ENCODE measurements around the gene SETD4.

- TF ChIP-seq POLR2A (IDR thresholded peaks at IDR 0.05), result no peak
- no peak for TF ChIP-seq CTCF (IDR thresholded peaks at IDR 0.05)
- no peak for TF ChIP-seq POLR2AphosphoS5 (IDR thresholded peaks at IDR 0.05)
- no peak for TF ChIP-seq EP300 (IDR thresholded peaks at IDR 0.05)
Measured at GRCh38 chr21:36068748-36069398, 8.5 kb upstream of the SETD4 start.
